GM23338 (cell line): Measurements from ENCODE around the gene PPP1R37. TPM values are rescaled to one million over a fixed set of nuclear protein-coding genes. Genes with fewer than 3 reads are reported as not detected.

Source experiments
- ATAC-seq: fragments of 200-7000 bp; cut with Tn5 transposase; 3 replicates; pipeline ENCODE4 v1.9.1; 2020
- DNase-seq: peaks from one replicate; pipeline ENCODE4 v3.0.0-alpha.2; 2015; ENCODE audit warnings: low spot score
- H2AFZ ChIP-seq: fragments of 200-600 bp; sonication (generic); 2 replicates; pipeline ENCODE4 v1.8.0; 2016; ENCODE audit warnings: antibody characterized with exemption, mild to moderate bottlenecking, moderate library complexity
- H3F3A ChIP-seq: fragments of 200-600 bp; sonication (generic); replicated peaks from 2 replicates; pipeline ENCODE4 v1.8.0; 2017; ENCODE audit warnings: antibody characterized with exemption, mixed run types, low read depth
- H3K27ac ChIP-seq: fragments of 200-600 bp; sonication (generic); 2 replicates; pipeline ENCODE4 v1.6.1; 2016; ENCODE audit warnings: low read depth
- H3K27me3 ChIP-seq: fragments of 200-600 bp; sonication (generic); 2 replicates; pipeline ENCODE4 v1.8.0; 2016; ENCODE audit warnings: mild to moderate bottlenecking, mixed run types, moderate library complexity; ENCODE audit not compliant: insufficient read depth
- H3K36me3 ChIP-seq: fragments of 200-600 bp; sonication (generic); 2 replicates; pipeline ENCODE4 v1.8.0; 2016; ENCODE audit warnings: mild to moderate bottlenecking; ENCODE audit not compliant: insufficient read depth
- H3K4me1 ChIP-seq: fragments of 200-600 bp; sonication (generic); 2 replicates; pipeline ENCODE4 v1.8.0; 2016; ENCODE audit warnings: mild to moderate bottlenecking, moderate library complexity; ENCODE audit not compliant: insufficient read depth
- H3K4me2 ChIP-seq: fragments of 200-600 bp; sonication (generic); 2 replicates; pipeline ENCODE4 v1.7.1; 2017; ENCODE audit warnings: mixed run types
- H3K4me3 ChIP-seq: fragments of 200-600 bp; sonication (generic); 2 replicates; pipeline ENCODE4 v1.6.1; 2016; ENCODE audit warnings: mixed run types
- H3K79me2 ChIP-seq: fragments of 200-600 bp; sonication (generic); replicated peaks from 2 replicates; pipeline ENCODE4 v1.8.0; 2017; ENCODE audit warnings: mild to moderate bottlenecking; ENCODE audit not compliant: insufficient read depth
- H3K9me2 ChIP-seq: fragments of 200-600 bp; sonication (generic); 2 replicates; pipeline ENCODE4 v1.8.0; 2017; ENCODE audit not compliant: insufficient read depth
- H4K20me1 ChIP-seq: fragments of 200-600 bp; sonication (generic); replicated peaks from 2 replicates; pipeline ENCODE4 v1.8.0; 2017; ENCODE audit warnings: mild to moderate bottlenecking; ENCODE audit not compliant: insufficient read depth
- H3K27ac Mint-ChIP-seq: 2 replicates; pipeline ENCODE4 v1.8.0; 2020; ENCODE audit warnings: inconsistent platforms, mild to moderate bottlenecking, moderate library complexity, mixed read lengths
- H3K27me3 Mint-ChIP-seq: 3 replicates; pipeline ENCODE4 v1.8.0; 2022; ENCODE audit warnings: low read depth, mild to moderate bottlenecking, moderate library complexity, mixed read lengths, inconsistent platforms; ENCODE audit not compliant: insufficient read depth, poor library complexity
- H3K36me3 Mint-ChIP-seq: 3 replicates; pipeline ENCODE4 v1.8.0; 2021; ENCODE audit warnings: low read depth, mild to moderate bottlenecking, inconsistent platforms, moderate library complexity, mixed read lengths
- H3K4me1 Mint-ChIP-seq: 3 replicates; pipeline ENCODE4 v1.8.0; 2020; ENCODE audit warnings: mild to moderate bottlenecking, inconsistent platforms, mixed read lengths
- H3K4me3 Mint-ChIP-seq: 3 replicates; pipeline ENCODE4 v1.8.0; 2021; ENCODE audit warnings: moderate library complexity, mild to moderate bottlenecking, inconsistent platforms, mixed read lengths
- H3K9me3 Mint-ChIP-seq: 3 replicates; pipeline ENCODE4 v1.8.0; 2020; ENCODE audit warnings: moderate library complexity, mild to moderate bottlenecking, inconsistent platforms, mixed read lengths
- CTCF ChIP-seq, 2 experiments: fragments of 200-600 bp in 1 of 2; sonication (generic) in 1 of 2; conservative IDR thresholded peaks; 2 replicates each; pipeline versions ENCODE4 v1.5.1 to v1.6.1; 2016 to 2017; ENCODE audit warnings: antibody characterized with exemption in 2 of 2, low read depth in 2 of 2, mild to moderate bottlenecking in 2 of 2, moderate library complexity in 1 of 2
- EZH2 ChIP-seq: fragments of 200-600 bp; sonication (generic); IDR thresholded peaks from one replicate; pipeline ENCODE4 v1.8.0; 2017; ENCODE audit warnings: antibody characterized with exemption, mild to moderate bottlenecking, low read depth; ENCODE audit not compliant: unreplicated experiment
- NANOG ChIP-seq: IDR thresholded peaks from 2 replicates; pipeline ENCODE4 v1.6.1; 2016; ENCODE audit warnings: antibody characterized with exemption, borderline replicate concordance
- REST ChIP-seq: IDR thresholded peaks from one replicate; pipeline ENCODE4 v1.6.1; 2018; ENCODE audit warnings: antibody characterized with exemption; ENCODE audit not compliant: unreplicated experiment
- ZNF114 ChIP-seq: fragments of 250-450 bp; sonication (Bioruptor Pico); IDR thresholded peaks from 2 replicates; pipeline ENCODE4 v1.5.0; 2020; ENCODE audit warnings: mild to moderate bottlenecking, moderate library complexity
- ZNF331 ChIP-seq: fragments of 250-450 bp; sonication (Bioruptor Pico); IDR thresholded peaks from 2 replicates; pipeline ENCODE4 v1.5.0; 2020; ENCODE audit warnings: low read depth, mild to moderate bottlenecking, moderate library complexity
- polyA plus RNA-seq: library from polyadenylated mRNA; unstranded; fragments of >200 nt; fragmentation: Nextera tagmentation; extraction: Ambion mirVana; gene quantifications from 2 replicates; pipeline ENCODE4 v1.2.1, GENCODE V29; 2016
- total RNA-seq: library from RNA; depleted of rRNA; stranded (reverse); fragments of >200 nt; shearing (Covaris generic); gene quantifications from 2 replicates; pipeline ENCODE4 v1.2.3, GENCODE V29; 2014
- TF ChIP-seq, protein P1 (sequence below): fragments of 250-450 bp; sonication (Bioruptor Pico); IDR thresholded peaks from 2 replicates; pipeline ENCODE4 v1.5.0; 2020; ENCODE audit warnings: mild to moderate bottlenecking, moderate library complexity

The PPP1R37 gene
- total and polyA plus RNA-seq, 2 experiments from 2014 or later: 6.9 to 47.2 TPM

DNA sequence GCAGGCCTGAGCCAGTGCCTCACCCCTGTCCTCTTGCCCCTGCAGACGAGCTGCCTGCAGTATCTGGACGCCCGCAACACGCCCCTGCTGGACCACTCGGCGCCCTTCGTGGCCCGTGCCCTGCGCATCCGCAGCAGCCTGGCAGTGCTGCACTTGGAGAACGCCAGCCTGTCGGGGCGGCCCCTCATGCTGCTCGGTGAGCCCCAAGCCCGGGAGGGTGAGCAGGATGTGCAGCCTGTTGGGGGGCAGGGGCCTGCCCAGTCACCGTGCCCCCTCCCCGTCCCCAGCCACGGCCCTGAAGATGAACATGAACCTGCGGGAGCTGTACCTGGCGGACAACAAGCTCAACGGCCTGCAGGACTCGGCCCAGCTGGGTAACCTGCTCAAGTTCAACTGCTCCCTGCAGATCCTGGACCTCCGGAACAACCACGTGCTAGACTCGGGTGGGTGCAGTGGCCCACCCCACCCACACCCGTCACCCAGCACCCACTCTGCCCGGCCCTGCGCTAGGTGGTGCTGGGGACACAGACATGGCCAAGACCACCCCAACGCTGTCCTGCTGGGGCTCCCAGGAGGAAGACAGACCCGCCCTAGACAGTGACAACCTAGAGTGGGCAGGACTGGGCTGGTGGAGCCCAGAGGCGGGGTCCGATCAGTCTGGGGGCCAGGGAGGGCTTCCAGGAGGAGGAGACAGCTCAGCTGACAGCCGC, 49.2 kb downstream of the PPP1R37 start:
- H3K4me3 ChIP-seq: no peak overlapping the region
- no peaks in the 10 kb centered on the region for H3K27me3 ChIP-seq
- no peak for DNase-seq
- peaks cover 3% of the 10 kb centered on the region; the same call in 1 of the 2 replicates for H4K20me1 ChIP-seq
- no peaks in the 10 kb centered on the region for H3K36me3 ChIP-seq
- no peaks in the 10 kb centered on the region for H3F3A ChIP-seq
- TF ChIP-seq ZNF331 (no peak), NANOG (no peak)
- H3K27me3 Mint-ChIP-seq: peaks cover 19% of the 10 kb centered on the region
- no peaks in the 10 kb centered on the region; the same call in 2 of the 3 replicates for H3K9me3 Mint-ChIP-seq
- H3K4me2 ChIP-seq: no peak overlapping the region
- H3K4me1 Mint-ChIP-seq: peaks cover 12% of the 10 kb centered on the region
- H3K27ac Mint-ChIP-seq: no peak overlapping the region; the same call in 1 of the 2 replicates
- peaks cover 18% of the 10 kb centered on the region for H3K36me3 Mint-ChIP-seq
- ATAC-seq: no peak
- no peak overlapping the region for H3K4me3 Mint-ChIP-seq
- peaks cover 14% of the 10 kb centered on the region for H3K79me2 ChIP-seq
- no peak overlapping the region for H3K27ac ChIP-seq
- H3K9me2 ChIP-seq: no peaks in the 10 kb centered on the region
- H3K4me1 ChIP-seq: peaks cover 6% of the 10 kb centered on the region; the same call in 1 of the 2 replicates
- H2AFZ ChIP-seq: no peak overlapping the region

GRCh38 chr19:45142726-45143110, 49.7 kb downstream of the PPP1R37 start:
- Mint-ChIP-seq H3K4me1 (peaks cover 6% of the 10 kb centered on the region), H3K27ac (no peak overlapping the region; the same call in 1 of the 2 replicates), H3K4me3 (no peak overlapping the region), H3K9me3 (no peaks in the 10 kb centered on the region; the same call in 2 of the 3 replicates), H3K27me3 (peaks cover 22% of the 10 kb centered on the region), H3K36me3 (peaks cover 18% of the 10 kb centered on the region)
- Histone ChIP-seq H3K36me3 (no peaks in the 10 kb centered on the region), H3K4me1 (peaks cover 4% of the 10 kb centered on the region; the same call in 1 of the 2 replicates), H2AFZ (no peak overlapping the region), H3K79me2 (peaks cover 9% of the 10 kb centered on the region), H3K9me2 (no peaks in the 10 kb centered on the region), H3K27me3 (no peaks in the 10 kb centered on the region), H3K27ac (no peak overlapping the region), H3K4me2 (no peak overlapping the region), H3K4me3 (no peak overlapping the region), H3F3A (no peaks in the 10 kb centered on the region), H4K20me1 (peaks cover 3% of the 10 kb centered on the region; the same call in 1 of the 2 replicates)
- ATAC-seq (no peak), DNase-seq (no peak)
- TF ChIP-seq NANOG (no peak), ZNF331 (no peak), REST (no peak), EZH2 (no peak), ZNF114 (no peak), CTCF (conservative IDR thresholded peaks at IDR 0.05; ENCODE audit: low read depth in 2 of 2) (no peak)
- TF ChIP-seq, protein P1, sequence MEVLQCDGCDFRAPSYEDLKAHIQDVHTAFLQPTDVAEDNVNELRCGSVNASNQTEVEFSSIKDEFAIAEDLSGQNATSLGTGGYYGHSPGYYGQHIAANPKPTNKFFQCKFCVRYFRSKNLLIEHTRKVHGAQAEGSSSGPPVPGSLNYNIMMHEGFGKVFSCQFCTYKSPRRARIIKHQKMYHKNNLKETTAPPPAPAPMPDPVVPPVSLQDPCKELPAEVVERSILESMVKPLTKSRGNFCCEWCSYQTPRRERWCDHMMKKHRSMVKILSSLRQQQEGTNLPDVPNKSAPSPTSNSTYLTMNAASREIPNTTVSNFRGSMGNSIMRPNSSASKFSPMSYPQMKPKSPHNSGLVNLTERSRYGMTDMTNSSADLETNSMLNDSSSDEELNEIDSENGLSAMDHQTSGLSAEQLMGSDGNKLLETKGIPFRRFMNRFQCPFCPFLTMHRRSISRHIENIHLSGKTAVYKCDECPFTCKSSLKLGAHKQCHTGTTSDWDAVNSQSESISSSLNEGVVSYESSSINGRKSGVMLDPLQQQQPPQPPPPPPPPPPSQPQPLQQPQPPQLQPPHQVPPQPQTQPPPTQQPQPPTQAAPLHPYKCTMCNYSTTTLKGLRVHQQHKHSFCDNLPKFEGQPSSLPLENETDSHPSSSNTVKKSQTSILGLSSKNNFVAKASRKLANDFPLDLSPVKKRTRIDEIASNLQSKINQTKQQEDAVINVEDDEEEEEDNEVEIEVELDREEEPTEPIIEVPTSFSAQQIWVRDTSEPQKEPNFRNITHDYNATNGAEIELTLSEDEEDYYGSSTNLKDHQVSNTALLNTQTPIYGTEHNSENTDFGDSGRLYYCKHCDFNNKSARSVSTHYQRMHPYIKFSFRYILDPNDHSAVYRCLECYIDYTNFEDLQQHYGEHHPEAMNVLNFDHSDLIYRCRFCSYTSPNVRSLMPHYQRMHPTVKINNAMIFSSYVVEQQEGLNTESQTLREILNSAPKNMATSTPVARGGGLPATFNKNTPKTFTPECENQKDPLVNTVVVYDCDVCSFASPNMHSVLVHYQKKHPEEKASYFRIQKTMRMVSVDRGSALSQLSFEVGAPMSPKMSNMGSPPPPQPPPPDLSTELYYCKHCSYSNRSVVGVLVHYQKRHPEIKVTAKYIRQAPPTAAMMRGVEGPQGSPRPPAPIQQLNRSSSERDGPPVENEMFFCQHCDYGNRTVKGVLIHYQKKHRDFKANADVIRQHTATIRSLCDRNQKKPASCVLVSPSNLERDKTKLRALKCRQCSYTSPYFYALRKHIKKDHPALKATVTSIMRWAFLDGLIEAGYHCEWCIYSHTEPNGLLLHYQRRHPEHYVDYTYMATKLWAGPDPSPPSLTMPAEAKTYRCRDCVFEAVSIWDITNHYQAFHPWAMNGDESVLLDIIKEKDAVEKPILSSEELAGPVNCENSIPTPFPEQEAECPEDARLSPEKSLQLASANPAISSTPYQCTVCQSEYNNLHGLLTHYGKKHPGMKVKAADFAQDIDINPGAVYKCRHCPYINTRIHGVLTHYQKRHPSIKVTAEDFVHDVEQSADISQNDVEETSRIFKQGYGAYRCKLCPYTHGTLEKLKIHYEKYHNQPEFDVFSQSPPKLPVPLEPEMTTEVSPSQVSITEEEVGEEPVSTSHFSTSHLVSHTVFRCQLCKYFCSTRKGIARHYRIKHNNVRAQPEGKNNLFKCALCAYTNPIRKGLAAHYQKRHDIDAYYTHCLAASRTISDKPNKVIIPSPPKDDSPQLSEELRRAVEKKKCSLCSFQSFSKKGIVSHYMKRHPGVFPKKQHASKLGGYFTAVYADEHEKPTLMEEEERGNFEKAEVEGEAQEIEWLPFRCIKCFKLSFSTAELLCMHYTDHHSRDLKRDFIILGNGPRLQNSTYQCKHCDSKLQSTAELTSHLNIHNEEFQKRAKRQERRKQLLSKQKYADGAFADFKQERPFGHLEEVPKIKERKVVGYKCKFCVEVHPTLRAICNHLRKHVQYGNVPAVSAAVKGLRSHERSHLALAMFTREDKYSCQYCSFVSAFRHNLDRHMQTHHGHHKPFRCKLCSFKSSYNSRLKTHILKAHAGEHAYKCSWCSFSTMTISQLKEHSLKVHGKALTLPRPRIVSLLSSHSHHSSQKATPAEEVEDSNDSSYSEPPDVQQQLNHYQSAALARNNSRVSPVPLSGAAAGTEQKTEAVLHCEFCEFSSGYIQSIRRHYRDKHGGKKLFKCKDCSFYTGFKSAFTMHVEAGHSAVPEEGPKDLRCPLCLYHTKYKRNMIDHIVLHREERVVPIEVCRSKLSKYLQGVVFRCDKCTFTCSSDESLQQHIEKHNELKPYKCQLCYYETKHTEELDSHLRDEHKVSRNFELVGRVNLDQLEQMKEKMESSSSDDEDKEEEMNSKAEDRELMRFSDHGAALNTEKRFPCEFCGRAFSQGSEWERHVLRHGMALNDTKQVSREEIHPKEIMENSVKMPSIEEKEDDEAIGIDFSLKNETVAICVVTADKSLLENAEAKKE (CRISPR knock-in tag): no peak
